ENCODE measurements around the gene AQP1. TPM values are rescaled to one million over a fixed set of nuclear protein-coding genes. Genes with fewer than 3 reads are reported as not detected.
A peak's percentile ranks its signal among the peaks of the same experiment; 100 is the strongest.

Gene AQP1
- total RNA-seq, 1 donor from 2014 or later: 6.0 TPM

GRCh38 chr7:30925117-30925516 is 13.5 kb downstream of the AQP1 start:
- peaks cover 9% of the 10 kb centered on the region for H3K4me1 Mint-ChIP-seq (ENCODE audit: unreplicated experiment)
- H3K4me3 Mint-ChIP-seq: no peak overlapping the region
- no peaks in the 10 kb centered on the region for H3K9me3 Mint-ChIP-seq
- no peak for TF ChIP-seq CTCF (conservative IDR thresholded peaks at IDR 0.05)
- H3K27me3 Mint-ChIP-seq: no peaks in the 10 kb centered on the region
- DNase-seq (ENCODE audit: extremely low spot score, unreplicated experiment): peak; percentile 48
- H3K36me3 Mint-ChIP-seq: no peaks in the 10 kb centered on the region
- no peak overlapping the region for H3K27ac Mint-ChIP-seq

- no peaks in the 10 kb centered on the region for H3K36me3 Mint-ChIP-seq
- no peak for TF ChIP-seq CTCF (conservative IDR thresholded peaks at IDR 0.05)
- no peaks in the 10 kb centered on the region for H3K27me3 Mint-ChIP-seq
- H3K9me3 Mint-ChIP-seq: no peaks in the 10 kb centered on the region
- peak; percentile 42 for DNase-seq (ENCODE audit: extremely low spot score, unreplicated experiment)
- no peak overlapping the region for H3K27ac Mint-ChIP-seq
- H3K4me1 Mint-ChIP-seq (ENCODE audit: unreplicated experiment): peaks cover 15% of the 10 kb centered on the region
- no peak overlapping the region for H3K4me3 Mint-ChIP-seq
These were observed 14.3 kb downstream of the AQP1 start for GRCh38 chr7:30925913-30926312.

GRCh38 chr7:30926313-30926712 is 14.7 kb downstream of the AQP1 start:
- H3K9me3 Mint-ChIP-seq: no peaks in the 10 kb centered on the region
- peak; percentile 47 for DNase-seq (ENCODE audit: extremely low spot score, unreplicated experiment)
- no peak overlapping the region for H3K27ac Mint-ChIP-seq
- peaks cover 16% of the 10 kb centered on the region for H3K4me1 Mint-ChIP-seq (ENCODE audit: unreplicated experiment)
- TF ChIP-seq CTCF (conservative IDR thresholded peaks at IDR 0.05): no peak
- H3K4me3 Mint-ChIP-seq: no peak overlapping the region
- no peaks in the 10 kb centered on the region for H3K36me3 Mint-ChIP-seq
- no peaks in the 10 kb centered on the region for H3K27me3 Mint-ChIP-seq

- H3K4me1 Mint-ChIP-seq (ENCODE audit: unreplicated experiment): peaks cover 17% of the 10 kb centered on the region
- no peaks in the 10 kb centered on the region for H3K27me3 Mint-ChIP-seq
- no peaks in the 10 kb centered on the region for H3K9me3 Mint-ChIP-seq
- no peak overlapping the region for H3K4me3 Mint-ChIP-seq
- no peak for DNase-seq (ENCODE audit: extremely low spot score, unreplicated experiment)
- H3K36me3 Mint-ChIP-seq: no peaks in the 10 kb centered on the region
- TF ChIP-seq CTCF (conservative IDR thresholded peaks at IDR 0.05): no peak
- no peak overlapping the region for H3K27ac Mint-ChIP-seq
These were observed 15.4 kb downstream of the AQP1 start for GRCh38 chr7:30927040-30927439.

- no peak for TF ChIP-seq CTCF (conservative IDR thresholded peaks at IDR 0.05)
- Mint-ChIP-seq H3K36me3 (no peaks in the 10 kb centered on the region), H3K4me1 (ENCODE audit: unreplicated experiment) (peaks cover 21% of the 10 kb centered on the region), H3K4me3 (no peak overlapping the region), H3K27me3 (peaks cover 3% of the 10 kb centered on the region), H3K27ac (no peak overlapping the region), H3K9me3 (no peaks in the 10 kb centered on the region)
- no peak for DNase-seq (ENCODE audit: extremely low spot score, unreplicated experiment)
These were observed 15.9 kb downstream of the AQP1 start for GRCh38 chr7:30927559-30927958.

GRCh38 chr7:30928254-30928872 is 16.7 kb downstream of the AQP1 start:
- H3K4me1 Mint-ChIP-seq (ENCODE audit: unreplicated experiment): peaks cover 21% of the 10 kb centered on the region
- no peak for TF ChIP-seq CTCF (conservative IDR thresholded peaks at IDR 0.05)
- peaks cover 3% of the 10 kb centered on the region for H3K27me3 Mint-ChIP-seq
- H3K4me3 Mint-ChIP-seq: no peak overlapping the region
- no peak for DNase-seq (ENCODE audit: extremely low spot score, unreplicated experiment)
- no peaks in the 10 kb centered on the region for H3K9me3 Mint-ChIP-seq
- no peak overlapping the region for H3K27ac Mint-ChIP-seq
- H3K36me3 Mint-ChIP-seq: no peaks in the 10 kb centered on the region

All from type B pancreatic cell (in vitro differentiated cells).